ENCODE measurements around the gene CXCL9.
"Not testable (repeated sequence)": the region's sequence is repeated elsewhere in the genome, so short reads cannot be mapped to it uniquely, and the experiment has no call there.

The CXCL9 gene

GRCh38 chr4:76007089-76007862 lies at the start of gene CXCL9:
TSS of gene CXCL9 (minus strand) at chr4:76007509. CDS start at chr4:76007449, 60 bp downstream.
- DNase-seq, result no peak

GRCh38 chr4:76055421-76055820 lies 48.1 kb upstream of the CXCL9 start:
- no peak for DNase-seq

GRCh38 chr4:76055016-76055415 lies 47.7 kb upstream of the CXCL9 start:
- DNase-seq, result no peak

DNA sequence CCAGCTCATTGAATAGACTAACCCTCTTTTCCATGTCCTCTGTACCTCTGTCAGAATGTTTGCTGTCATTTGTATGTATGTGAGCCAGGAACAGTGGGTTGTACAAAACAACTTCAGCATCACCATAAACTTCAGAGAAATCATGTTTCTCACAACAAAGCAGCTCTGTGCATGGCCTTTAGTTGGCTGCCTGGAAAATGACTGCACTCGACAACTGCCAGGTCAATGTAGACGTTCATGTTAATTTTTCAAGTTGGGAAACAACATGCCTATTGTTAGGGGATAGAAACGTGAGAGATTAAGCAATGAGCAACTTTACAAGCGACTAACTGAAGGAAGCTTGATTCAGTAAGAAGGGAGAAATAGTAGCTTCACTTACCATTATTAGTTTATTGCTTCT lies 46.4 kb upstream of the CXCL9 start:
- no peak for DNase-seq

DNA sequence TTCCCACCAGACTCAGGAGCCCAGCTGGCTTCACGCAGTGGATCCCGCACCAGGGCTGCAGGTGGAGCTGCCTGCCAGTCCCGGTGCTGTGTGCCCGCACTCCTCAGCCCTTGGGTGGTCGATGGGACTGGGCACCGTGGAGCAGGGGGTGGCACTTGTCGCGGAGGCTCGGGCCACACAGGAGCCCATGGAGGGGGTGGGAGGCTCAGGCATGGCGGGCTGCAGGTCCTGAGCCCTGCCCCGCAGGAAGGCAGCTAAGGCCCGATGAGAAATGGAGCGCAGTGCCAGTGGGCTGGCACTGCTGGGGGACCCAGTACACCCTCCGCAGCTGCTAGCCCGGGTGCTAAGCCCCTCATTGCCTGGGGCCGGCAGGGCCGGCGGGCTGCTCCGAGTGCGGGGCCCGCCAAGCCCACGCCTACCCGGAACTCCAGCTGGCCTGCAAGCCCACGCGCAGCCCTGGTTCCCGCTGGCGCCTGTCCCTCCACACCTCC lies 43.3 kb upstream of the CXCL9 start:
- DNase-seq, result not testable (repeated sequence)

GRCh38 chr4:76049860-76050416 lies 42.6 kb upstream of the CXCL9 start:
- DNase-seq, result not testable (repeated sequence)

GRCh38 chr4:76044686-76045085 lies 37.4 kb upstream of the CXCL9 start:
- DNase-seq, result not testable (repeated sequence)

DNA sequence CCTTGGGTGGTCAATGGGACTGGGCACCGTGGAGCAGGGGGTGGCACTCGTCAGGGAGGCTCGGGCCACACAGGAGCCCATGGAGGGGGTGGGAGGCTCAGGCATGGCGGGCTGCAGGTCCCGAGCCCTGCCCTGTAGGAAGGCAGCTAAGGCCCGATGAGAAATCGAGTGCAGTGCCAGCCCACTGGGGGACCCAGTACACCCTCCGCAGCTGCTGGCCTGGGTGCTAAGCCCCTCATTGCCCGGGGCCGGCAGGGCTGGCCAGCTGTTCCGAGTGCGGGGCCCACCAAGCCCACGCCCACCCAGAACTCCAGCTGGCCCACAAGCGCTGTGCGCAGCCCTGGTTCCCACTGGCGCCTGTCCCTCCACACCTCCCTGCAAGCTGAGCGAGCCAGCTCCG lies 36.0 kb upstream of the CXCL9 start:
- not testable (repeated sequence) for DNase-seq

DNA sequence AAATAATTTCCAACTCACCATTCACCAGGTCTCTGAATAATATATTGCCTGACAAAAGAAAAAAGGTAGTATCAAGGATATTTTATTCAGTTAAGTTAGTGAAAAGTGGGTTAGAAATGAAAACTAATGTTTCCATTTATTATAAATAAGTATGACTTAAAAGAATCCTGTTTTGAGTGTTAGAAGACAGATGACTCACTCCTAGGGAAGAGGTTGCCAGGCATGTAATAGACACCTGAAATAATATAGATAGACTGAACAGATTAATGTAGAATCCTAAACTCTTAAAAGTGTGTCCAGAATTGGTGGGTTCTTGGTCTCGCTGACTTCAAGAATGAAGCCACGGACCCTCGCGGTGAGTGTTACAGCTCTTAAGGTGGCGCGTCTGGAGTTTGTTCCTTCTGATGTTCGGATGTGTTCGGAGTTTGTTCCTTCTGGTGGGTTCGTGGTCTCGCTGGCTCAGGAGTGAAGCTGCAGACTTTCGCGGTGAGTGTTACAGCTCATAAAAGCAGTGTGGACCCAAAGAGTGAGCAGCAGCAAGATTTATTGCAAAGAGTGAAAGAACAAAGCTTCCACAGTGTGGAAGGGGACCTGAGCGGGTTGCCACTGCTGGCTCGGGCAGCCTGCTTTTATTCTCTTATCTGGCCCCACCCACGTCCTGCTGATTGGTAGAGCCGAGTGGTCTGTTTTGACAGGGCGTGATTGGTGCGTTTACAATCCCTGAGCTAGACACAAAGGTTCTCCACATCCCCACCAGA lies 35.1 kb upstream of the CXCL9 start:
- not testable (repeated sequence) for DNase-seq

- no peak for DNase-seq
Measured at GRCh38 chr4:76036855-76037254, 29.5 kb upstream of the CXCL9 start.

- DNase-seq, result no peak
Measured at GRCh38 chr4:76035799-76036380, 28.6 kb upstream of the CXCL9 start, which contains the start of gene CXCL11. TSS of gene CXCL11 (minus strand) at chr4:76036070. CDS start at chr4:76035987, 83 bp downstream.

DNA sequence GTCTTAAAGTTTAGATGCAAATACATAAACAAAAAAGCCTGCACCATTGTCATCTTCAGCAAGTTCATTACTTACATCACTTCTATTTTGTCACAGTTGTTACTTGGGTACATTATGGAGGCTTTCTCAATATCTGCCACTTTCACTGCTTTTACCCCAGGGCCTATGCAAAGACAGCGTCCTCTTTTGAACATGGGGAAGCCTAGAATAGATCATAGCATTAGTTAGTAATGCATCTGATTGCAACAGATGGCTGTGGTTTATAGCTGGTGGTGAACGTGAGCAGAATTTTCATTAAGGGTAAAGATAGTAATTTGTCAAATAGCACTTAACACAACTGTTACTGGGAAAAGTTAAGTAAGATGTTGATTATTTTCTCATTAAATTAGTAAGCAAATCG lies 27.8 kb upstream of the CXCL9 start:
- no peak for DNase-seq

- DNase-seq, result no peak
Measured at GRCh38 chr4:76029300-76029699, 22.0 kb upstream of the CXCL9 start.

DNA sequence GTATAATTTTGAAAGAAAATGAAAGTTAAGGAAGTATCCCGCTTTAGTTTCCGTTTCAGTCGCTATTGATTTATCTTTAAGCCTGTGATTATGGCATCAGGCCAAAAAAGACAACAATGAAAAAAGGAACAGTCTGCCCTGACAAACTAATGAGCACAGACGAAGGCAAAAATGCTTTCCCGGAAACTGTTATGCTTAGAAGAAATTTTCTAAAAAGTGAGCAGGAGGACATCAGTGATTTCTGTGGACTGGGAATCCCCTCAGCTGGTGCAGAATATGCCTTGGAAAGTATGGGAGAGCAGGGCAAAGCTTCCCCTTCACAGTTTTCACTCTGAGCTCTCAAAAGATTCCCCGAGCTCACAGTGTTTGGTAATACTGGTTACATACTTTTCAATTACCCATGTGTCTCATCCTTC lies 21.0 kb upstream of the CXCL9 start:
- peak; percentile 15 for DNase-seq

GRCh38 chr4:76024065-76024464 lies 16.8 kb upstream of the CXCL9 start:
- DNase-seq, result no peak

- DNase-seq, result no peak
Measured at GRCh38 chr4:76023389-76023788, 16.1 kb upstream of the CXCL9 start, which contains the start of gene CXCL10. TSS of gene CXCL10 (minus strand) at chr4:76023497. CDS start at chr4:76023431, 66 bp downstream.

DNA sequence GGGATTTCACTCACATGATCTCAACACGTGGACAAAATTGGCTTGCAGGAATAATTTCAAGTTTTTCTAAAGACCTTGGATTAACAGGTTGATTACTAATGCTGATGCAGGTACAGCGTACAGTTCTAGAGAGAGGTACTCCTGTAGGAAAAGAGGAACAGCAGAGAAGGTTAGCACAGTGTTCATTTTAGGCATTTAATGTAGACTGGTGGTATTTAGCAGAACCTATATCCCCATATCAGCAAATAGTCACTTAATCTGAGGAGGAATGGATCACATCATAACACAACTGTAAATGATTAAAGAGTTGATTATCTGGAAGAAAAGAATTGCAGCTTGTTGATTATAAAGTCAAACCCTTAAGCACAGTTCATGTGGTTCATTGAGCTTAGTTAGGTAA lies 15.4 kb upstream of the CXCL9 start:
- DNase-seq, result no peak

GRCh38 chr4:76022031-76022430 lies 14.7 kb upstream of the CXCL9 start:
- DNase-seq, result no peak

GRCh38 chr4:76017056-76017686 lies 9.9 kb upstream of the CXCL9 start:
- no peak for DNase-seq

- DNase-seq, result no peak
Measured at GRCh38 chr4:76016393-76016792, 9.1 kb upstream of the CXCL9 start.

DNA sequence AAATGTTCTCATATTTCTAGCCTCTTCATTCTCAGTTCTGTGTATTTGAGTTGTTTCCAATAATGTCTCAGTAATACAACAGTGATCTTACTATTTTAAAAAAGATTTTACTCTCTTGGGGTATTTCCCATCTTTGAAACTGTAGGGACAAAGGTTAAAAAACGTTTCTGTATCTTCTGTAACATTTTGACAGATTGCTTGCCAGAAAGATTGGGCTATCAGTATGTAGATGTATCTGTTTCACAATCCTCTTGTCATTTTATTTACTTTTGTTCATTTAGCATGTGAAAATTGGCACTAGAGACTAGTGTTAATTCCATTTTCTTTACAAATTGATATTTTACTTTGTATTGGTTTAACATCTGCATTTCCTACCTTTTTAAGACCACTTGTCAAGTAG lies 6.2 kb upstream of the CXCL9 start:
- DNase-seq, result no peak

DNA sequence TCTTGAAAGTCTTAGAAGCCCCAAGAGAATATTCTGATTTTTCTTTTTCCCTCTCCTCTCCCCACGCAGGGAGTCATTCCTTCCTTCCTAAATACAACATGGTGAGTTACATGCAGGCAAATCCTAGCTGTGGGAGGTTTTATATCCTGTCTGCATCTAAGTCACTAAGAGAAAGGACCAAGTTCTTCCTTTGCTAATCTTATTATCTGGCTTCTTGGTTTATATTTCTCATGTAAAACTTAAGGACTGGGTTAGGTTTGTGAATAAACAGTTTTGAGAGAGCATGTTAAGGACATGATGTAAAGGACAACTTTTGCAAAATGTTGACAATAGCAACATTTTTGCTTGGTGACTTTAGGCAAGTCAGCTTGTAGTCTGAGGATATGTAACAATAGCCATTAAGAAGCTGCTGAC lies 5.1 kb upstream of the CXCL9 start:
- DNase-seq, result no peak

Data from kidney glomerular epithelial cell (primary cell).